T follicular helper cell (primary cell): ENCODE data around the gene ADD2.

Experiments used
- DNase-seq: peaks from one replicate; pipeline ENCODE4 v3.0.0-alpha.2; 2020; ENCODE audit warnings: low read depth

Gene ADD2

GRCh38 chr2:70697603-70698383, 70.2 kb downstream of the ADD2 start:
- DNase-seq, result no peak

- DNase-seq, result no peak
Observed at GRCh38 chr2:70696142-70696541, 71.9 kb downstream of the ADD2 start.

DNA sequence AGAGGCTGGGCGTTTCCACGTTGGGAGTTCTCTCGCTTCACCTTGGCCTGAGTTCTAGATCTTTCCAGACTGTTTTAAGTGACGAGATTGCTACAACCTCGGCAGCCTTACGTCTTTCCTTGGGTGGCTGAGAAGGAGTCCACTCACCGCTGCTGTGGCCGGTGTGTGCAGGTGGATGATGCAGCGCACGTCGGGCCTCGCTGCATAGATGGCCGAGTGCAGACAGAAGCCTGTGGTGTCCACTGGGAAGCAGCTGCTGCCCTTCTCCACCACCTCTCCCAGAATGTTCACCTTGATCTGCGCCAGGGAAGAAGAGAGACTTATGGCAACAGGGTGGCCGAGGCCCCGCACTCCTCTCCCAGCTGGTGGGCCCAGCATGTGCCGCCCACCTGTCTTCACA, 75.7 kb downstream of the ADD2 start:
- DNase-seq, result no peak

- no peak for DNase-seq
Observed at GRCh38 chr2:70691497-70692140, 76.4 kb downstream of the ADD2 start.

- no peak for DNase-seq
Observed at GRCh38 chr2:70690846-70691245, 77.2 kb downstream of the ADD2 start.

DNA sequence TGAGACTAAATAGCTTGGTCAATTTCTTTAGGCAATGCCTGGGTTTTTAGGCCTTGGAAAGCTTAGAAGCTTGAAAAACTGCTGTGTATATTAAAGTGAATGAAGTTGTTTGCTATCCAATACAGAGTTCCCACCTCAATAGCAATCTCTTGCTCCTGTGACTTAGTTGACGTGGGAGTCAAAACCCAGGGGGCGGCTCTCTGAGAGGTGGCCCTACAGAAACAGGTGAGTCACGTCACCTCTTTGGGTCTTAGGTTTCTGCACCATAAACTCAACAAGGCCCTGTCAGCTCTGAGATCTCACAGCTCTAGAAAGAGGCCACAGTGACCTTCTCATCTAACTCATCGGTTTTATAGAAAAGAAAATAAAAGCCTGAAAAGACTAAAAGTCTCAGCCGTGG, 79.6 kb downstream of the ADD2 start:
- no peak for DNase-seq

DNA sequence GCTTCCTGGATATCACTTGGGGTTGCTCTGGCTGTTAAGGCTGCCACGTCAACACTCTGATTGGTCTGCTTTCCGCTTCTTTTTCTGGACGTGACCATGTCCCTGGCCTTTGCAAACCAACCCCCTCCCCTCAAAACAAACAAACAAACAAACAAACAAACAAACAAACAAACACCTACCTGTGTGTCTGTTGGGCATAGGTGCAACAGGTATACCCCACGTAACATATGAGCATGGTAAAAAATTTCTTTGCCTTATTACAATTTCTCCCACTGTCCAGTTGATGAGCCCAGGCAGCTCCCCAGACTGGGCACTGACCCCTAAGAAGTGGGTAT, 80.6 kb downstream of the ADD2 start:
- DNase-seq, result no peak

- no peak for DNase-seq
Observed at GRCh38 chr2:70686577-70687460, 81.2 kb downstream of the ADD2 start.

- no peak for DNase-seq
Observed at GRCh38 chr2:70685771-70686171, 82.2 kb downstream of the ADD2 start.

DNA sequence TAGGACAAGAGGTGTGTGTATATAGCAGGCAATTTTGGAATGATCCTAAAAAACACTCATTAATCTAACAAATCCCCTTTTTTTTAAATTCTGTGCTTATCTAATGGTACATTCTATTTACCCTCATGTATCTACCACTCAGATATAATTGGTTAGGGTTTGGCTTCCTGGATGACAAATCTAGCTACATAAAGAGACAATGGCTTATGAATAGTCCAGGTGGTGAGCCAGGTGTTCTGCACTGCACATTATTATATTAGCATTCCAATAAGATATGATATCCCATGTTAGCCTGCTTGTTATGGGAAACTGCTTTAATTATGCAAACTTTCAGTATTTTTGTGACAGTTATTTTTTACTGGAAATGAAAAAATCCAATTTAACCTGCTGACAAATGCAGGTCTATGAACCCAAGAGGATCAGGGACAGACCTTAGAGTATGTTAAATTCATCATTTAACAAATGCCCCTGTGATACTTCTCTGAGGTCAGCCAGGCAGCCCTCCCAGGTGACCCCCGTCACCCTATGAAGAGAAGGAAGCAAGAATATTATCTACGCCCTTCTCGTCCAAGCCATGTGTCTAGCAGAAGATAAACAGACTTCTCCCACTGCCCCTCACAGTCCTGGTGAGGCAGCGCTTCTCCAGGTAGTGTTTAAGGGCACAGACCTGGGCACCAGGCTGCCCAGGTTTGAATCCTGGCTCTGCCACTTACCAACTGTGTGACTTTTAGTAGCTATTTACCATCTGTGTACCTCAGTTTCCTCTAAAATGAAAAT, 83.0 kb downstream of the ADD2 start:
- DNase-seq, result no peak

GRCh38 chr2:70683455-70683854, 84.5 kb downstream of the ADD2 start:
- no peak for DNase-seq

- no peak for DNase-seq
Observed at GRCh38 chr2:70680735-70681134, 87.3 kb downstream of the ADD2 start.

DNA sequence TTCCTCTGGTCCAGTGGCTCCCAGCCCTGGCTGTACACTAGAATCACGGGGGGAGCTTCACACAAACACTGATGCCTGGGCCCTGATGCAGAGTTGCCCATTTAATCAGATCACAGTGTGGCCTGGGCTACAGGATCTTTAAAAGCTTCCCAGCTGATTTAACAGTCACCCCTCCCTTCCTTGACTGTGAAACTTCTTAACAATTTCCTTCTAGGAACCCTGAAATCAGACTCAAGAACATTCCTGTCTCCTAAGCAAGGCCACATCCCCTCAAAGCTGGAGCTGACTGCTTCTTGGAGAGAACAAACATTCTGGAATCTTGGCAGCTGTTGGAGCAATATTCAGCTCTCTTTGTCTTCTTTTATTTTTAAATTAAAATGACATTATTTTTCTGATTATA, 88.7 kb downstream of the ADD2 start:
- no peak for DNase-seq

DNA sequence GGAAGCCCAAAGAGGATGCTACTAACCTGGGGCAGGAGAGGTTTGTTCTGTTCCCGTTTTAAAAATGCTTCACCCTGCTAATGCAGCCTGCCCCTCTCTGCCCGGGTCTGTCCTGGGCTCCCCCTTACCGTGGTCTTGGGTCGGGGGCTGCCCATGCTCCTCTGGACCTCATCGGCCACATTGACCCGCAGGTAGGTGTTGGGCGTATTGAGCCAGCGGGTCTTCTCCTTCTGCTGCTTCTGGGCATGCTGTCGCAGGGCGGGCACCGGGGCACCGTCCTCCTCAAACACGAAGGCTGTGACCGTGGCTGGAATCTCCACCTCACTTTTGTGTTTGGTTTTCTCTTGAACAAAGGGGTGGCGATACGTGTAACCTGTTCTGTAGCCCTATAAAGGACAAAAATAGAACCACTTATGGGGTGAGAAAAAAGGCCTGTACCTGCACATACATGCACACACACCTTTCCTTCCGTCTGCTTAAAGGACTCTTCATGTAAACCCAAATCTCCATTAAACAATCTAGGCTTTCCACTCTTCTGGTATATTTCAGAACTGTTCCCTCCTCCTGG, 89.3 kb downstream of the ADD2 start:
- DNase-seq, result no peak

DNA sequence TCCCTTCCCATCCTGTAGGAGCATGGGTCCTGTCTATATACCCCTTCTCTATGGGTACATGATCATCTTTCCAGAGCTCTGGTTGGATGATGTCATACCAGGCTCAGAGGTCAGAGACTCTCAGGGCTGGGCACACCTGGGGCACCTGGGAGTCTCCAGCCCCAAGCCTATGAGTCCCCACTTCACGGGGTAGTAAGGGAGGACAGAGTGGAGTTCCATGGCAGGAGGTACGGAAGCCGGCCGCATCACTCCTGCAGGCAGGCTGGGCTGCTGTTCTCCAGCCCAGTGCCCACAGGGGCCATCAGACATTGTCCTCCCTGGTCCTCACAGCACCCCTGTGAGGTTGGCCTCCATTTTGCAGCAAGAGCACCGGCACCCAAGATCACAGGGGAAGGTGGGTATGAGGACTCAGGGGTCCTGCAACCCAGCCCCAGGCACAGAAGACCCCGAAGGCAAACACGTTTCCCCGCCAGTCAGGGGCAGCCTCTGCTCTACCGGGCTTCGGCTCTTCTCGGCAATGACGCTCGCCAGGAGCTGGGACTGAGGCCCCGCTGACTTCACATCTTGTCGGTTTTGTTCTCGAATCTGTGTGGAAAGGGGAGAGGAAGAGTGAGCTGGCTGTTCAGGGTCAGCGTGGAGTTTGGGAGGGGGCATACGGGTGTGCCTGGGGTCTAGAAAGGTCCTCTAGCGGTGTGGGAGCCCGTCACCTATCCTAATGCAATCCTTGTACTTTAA, 91.5 kb downstream of the ADD2 start:
- DNase-seq, result no peak

DNA sequence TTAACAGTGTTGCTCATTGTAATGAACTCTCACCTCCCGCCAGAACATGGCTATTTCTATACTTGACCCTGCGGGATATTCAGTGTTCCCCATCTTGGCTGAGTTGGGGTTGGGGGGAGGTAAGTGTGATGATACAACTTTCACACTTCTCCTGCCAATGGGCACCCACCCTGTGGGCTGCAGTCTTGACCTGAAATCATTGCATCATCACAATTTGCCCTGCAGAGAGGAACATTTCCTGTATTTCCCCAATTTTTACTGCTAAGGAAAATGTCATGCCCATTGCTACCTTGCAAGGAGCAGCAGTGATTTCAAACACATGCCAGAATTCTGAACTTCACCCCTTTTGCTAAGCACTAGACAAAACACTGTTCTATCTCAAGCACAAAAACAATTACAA, 92.1 kb downstream of the ADD2 start:
- DNase-seq, result no peak

- DNase-seq, result no peak
Observed at GRCh38 chr2:70674636-70675430, 93.2 kb downstream of the ADD2 start.

- no peak for DNase-seq
Observed at GRCh38 chr2:70673041-70673647, 94.9 kb downstream of the ADD2 start.

DNA sequence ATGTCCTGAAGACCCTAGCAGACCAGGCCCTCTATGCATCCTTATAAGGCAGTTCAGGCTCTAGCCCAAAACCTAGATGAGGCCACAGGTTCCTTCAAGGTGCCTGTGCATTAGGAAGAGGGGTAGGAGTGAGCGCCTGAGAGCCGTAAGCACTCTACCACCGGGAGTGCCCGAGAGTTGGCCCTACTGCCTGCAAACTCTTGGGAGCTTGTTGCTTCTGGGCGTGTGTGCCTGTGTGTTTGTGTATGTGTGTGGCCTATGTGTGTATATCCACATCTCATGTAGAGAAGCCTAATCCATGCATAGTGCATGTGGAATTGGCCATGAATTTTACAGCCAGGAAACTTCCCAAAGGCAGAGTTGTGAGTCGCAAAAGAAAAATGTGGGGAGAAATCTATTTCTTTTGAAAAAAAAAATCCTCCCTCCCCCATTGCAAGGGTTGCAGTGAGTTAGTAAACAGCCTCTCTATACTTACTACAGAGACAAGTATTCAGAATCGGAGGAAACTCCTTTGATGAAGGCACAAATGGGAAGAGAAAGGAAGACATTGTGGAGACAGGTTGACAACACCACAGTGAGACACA, 96.8 kb downstream of the ADD2 start:
- no peak for DNase-seq
